OCI-LY3 (cell line): Measurements from ENCODE around the gene MAP2K3.
"Not testable (repeated sequence)": the region's sequence is repeated elsewhere in the genome, so short reads cannot be mapped to it uniquely, and the experiment has no call there.

Experiments
- EZH2phosphoT487 ChIP-seq: fragments of 200-600 bp; shearing (Covaris generic); IDR thresholded peaks from 2 replicates; pipeline ENCODE4 v1.6.1; 2018; ENCODE audit warnings: antibody characterized with exemption, mixed run types, low read depth
- TF ChIP-seq, protein P1 (sequence below): fragments of 200-600, 300-600 bp; sonication (generic); IDR thresholded peaks from 2 replicates; pipeline ENCODE4 v1.5.1; 2014; ENCODE audit warnings: antibody characterized with exemption, low read length, low read depth

DNA sequence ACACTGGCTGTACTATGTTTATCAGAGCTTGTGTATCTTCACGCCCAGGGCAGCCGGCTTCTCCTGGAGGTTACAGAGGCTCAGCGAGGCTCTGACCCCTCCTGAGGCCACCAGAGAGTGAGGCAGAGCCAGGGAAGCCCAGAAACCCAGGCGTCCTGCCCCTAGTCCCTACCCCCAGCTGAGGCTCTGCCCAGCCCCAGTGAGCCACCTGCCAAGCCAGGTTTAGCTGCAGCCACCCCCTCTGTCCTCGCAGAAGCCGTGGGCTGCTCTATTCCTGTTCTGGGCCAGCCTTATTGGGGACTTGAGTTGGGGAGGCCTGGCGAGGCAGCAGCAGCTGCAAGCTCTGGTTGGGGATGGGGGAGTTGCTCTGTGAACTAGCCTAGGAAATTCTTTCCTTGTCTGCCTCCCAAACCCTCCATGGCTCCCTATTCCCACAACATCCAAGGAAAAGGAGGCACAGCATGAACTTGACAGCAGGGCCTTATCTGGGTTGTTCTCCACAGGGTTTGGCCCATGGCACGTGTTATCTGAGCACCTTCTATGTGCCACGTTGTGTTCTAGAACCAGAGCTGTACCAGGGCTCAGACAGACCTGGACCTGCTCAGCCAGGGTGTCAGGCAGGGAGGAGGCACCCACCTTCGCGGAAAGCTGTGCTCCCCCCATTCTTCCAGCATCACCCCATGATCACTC is 35.3 kb downstream of the MAP2K3 start:
- TF ChIP-seq, protein P1, sequence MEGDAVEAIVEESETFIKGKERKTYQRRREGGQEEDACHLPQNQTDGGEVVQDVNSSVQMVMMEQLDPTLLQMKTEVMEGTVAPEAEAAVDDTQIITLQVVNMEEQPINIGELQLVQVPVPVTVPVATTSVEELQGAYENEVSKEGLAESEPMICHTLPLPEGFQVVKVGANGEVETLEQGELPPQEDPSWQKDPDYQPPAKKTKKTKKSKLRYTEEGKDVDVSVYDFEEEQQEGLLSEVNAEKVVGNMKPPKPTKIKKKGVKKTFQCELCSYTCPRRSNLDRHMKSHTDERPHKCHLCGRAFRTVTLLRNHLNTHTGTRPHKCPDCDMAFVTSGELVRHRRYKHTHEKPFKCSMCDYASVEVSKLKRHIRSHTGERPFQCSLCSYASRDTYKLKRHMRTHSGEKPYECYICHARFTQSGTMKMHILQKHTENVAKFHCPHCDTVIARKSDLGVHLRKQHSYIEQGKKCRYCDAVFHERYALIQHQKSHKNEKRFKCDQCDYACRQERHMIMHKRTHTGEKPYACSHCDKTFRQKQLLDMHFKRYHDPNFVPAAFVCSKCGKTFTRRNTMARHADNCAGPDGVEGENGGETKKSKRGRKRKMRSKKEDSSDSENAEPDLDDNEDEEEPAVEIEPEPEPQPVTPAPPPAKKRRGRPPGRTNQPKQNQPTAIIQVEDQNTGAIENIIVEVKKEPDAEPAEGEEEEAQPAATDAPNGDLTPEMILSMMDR: not testable (repeated sequence)
- TF ChIP-seq EZH2phosphoT487: not testable (repeated sequence)
